PC-3 (cell line): ENCODE data around the gene CCDC171. TPM values are rescaled to one million over a fixed set of nuclear protein-coding genes. Genes with fewer than 3 reads are reported as not detected.

Source experiments
- ATAC-seq: fragments of 200-7000 bp; cut with Tn5 transposase; 2 replicates; pipeline ENCODE4 v1.9.1; 2020; ENCODE audit warnings: mild to moderate bottlenecking, moderate library complexity
- BruUV-seq: library from RNA; stranded (reverse); fragments of 400-500 nt; replicated peaks from 2 replicates; lab custom pipeline; 2021; lab: Mats Ljungman, UMichigan
- CTCF ChIA-PET: fragments of 300-600 bp; sonication (Branson Sonifier 250); formaldehyde crosslinking; loops from one replicate; lab custom pipeline; 2022; ENCODE audit warnings: antibody characterized with exemption; lab: Charles Lee
- POLR2A ChIA-PET: fragments of 300-600 bp; sonication (Branson Sonifier 250); formaldehyde crosslinking; loops from one replicate; lab custom pipeline; 2022; ENCODE audit warnings: antibody characterized with exemption; ENCODE audit not compliant: unreplicated experiment; lab: Charles Lee
- DNase-seq: peaks from one replicate; pipeline ENCODE4 v3.0.0-alpha.2; 2015
- H2AFZ ChIP-seq: fragments of 300-600 bp; sonication (generic); 2 replicates; pipeline ENCODE4 v1.6.0; 2016; ENCODE audit warnings: antibody characterized with exemption, low read length
- H3F3A ChIP-seq: fragments of 300-600 bp; sonication (generic); one replicate; pipeline ENCODE4 v1.6.0; 2017; ENCODE audit warnings: antibody characterized with exemption, low read length, control low read depth, mild to moderate bottlenecking; ENCODE audit not compliant: unreplicated experiment
- H3K27ac ChIP-seq: fragments of 300-600 bp; sonication (generic); 2 replicates; pipeline ENCODE4 v1.5.1; 2016; ENCODE audit warnings: mild to moderate bottlenecking, low read length
- H3K27me3 ChIP-seq: fragments of 300-600 bp; sonication (generic); 2 replicates; pipeline ENCODE4 v1.6.1; 2016; ENCODE audit warnings: low read length, mixed read lengths
- H3K36me3 ChIP-seq: fragments of 300-600 bp; sonication (generic); 2 replicates; pipeline ENCODE4 v1.6.1; 2016; ENCODE audit warnings: low read depth, mixed run types, low read length, mixed read lengths
- H3K4me1 ChIP-seq: fragments of 300-600 bp; sonication (generic); 2 replicates; pipeline ENCODE4 v1.5.1; 2016; ENCODE audit warnings: low read length; ENCODE audit not compliant: insufficient read depth
- H3K4me2 ChIP-seq: fragments of 300-600 bp; sonication (generic); 2 replicates; pipeline ENCODE4 v1.6.0; 2016; ENCODE audit warnings: low read length
- H3K4me3 ChIP-seq: fragments of 300-600 bp; sonication (generic); 2 replicates; pipeline ENCODE4 v1.5.1; 2016; ENCODE audit warnings: mild to moderate bottlenecking, low read length, mixed read lengths
- H3K79me2 ChIP-seq: fragments of 300-600 bp; sonication (generic); 2 replicates; pipeline ENCODE4 v1.6.1; 2017; ENCODE audit warnings: low read length, mixed read lengths
- H3K9ac ChIP-seq: fragments of 300-600 bp; sonication (generic); 2 replicates; pipeline ENCODE4 v1.6.0; 2016; ENCODE audit warnings: mild to moderate bottlenecking, low read length
- H3K9me2 ChIP-seq: fragments of 300-600 bp; sonication (generic); replicated peaks from 2 replicates; pipeline ENCODE4 v1.6.1; 2016; ENCODE audit warnings: mixed run types, low read length, mixed read lengths
- H3K9me3 ChIP-seq: fragments of 300-600 bp; sonication (generic); 2 replicates; pipeline ENCODE4 v1.6.1; 2016; ENCODE audit warnings: low read length, mixed read lengths
- H4K20me1 ChIP-seq: fragments of 300-600 bp; sonication (generic); 2 replicates; pipeline ENCODE4 v1.6.1; 2016; ENCODE audit warnings: low read length, mixed read lengths
- EZH2 ChIP-seq: fragments of 300-600 bp; sonication (generic); IDR thresholded peaks from one replicate; pipeline ENCODE4 v1.6.1; 2017; ENCODE audit warnings: antibody characterized with exemption, mild to moderate bottlenecking, low read length; ENCODE audit not compliant: unreplicated experiment
- EZH2phosphoT487 ChIP-seq: fragments of 300-600 bp; sonication (generic); IDR thresholded peaks from 2 replicates; pipeline ENCODE4 v1.6.1; 2018; ENCODE audit warnings: mild to moderate bottlenecking, antibody characterized with exemption, low read length, borderline replicate concordance
- intact Hi-C: fragments of 100-400 bp; cut with micrococcal nuclease; formaldehyde crosslinking; loops from 2 replicates; pipeline ENCODE4 v1.9.0; 2023
- total RNA-seq: library from RNA; depleted of rRNA; stranded (reverse); fragments of >200 nt; gene quantifications from 2 replicates; pipeline ENCODE4 v1.2.3, GENCODE V29; 2014
- TF ChIP-seq, protein P1 (sequence below): fragments of 300-600 bp; sonication (generic); conservative IDR thresholded peaks from 2 replicates; pipeline ENCODE4 v1.5.1; 2017; ENCODE audit warnings: antibody characterized with exemption, low read depth, mild to moderate bottlenecking, low read length

The CCDC171 gene
- total RNA-seq, 1 experiment from 2014 or later, result 2.7 TPM

DNA sequence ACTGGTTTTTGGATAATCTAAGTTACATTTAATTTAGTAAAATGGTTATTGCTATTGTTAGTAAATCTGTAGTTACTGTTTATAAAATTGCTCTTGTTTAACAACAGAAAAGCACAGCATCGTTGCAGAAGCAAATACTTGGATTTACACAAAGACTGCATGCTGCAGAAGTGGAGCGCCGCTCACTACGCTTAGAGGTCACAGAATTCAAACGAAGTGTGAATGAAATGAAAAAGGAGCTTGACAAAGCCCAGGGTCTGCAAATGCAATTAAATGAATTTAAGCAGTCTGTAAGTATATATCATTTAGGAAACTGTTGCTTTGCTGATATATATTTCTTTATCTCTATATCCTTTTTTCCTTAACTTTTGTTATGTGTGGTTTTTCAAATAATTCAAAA is 226.0 kb downstream of the CCDC171 start:
- intact Hi-C loops, result no loop called here
- Histone ChIP-seq H3K36me3 (no peaks in the 10 kb centered on the region), H3K9me2 (no peaks in the 10 kb centered on the region), H3K9me3 (no peaks in the 10 kb centered on the region), H3K4me2 (no peak overlapping the region), H3K4me3 (no peak overlapping the region), H3K27me3 (no peaks in the 10 kb centered on the region), H3F3A (no peaks in the 10 kb centered on the region), H3K9ac (no peak overlapping the region), H3K79me2 (no peaks in the 10 kb centered on the region), H4K20me1 (no peaks in the 10 kb centered on the region), H3K4me1 (no peaks in the 10 kb centered on the region), H3K27ac (no peak overlapping the region), H2AFZ (no peak overlapping the region)
- DNase-seq (no peak), ATAC-seq (no peak)
- ChIA-PET CTCF (no interaction called here), POLR2A (no interaction called here)
- TF ChIP-seq, protein P1, sequence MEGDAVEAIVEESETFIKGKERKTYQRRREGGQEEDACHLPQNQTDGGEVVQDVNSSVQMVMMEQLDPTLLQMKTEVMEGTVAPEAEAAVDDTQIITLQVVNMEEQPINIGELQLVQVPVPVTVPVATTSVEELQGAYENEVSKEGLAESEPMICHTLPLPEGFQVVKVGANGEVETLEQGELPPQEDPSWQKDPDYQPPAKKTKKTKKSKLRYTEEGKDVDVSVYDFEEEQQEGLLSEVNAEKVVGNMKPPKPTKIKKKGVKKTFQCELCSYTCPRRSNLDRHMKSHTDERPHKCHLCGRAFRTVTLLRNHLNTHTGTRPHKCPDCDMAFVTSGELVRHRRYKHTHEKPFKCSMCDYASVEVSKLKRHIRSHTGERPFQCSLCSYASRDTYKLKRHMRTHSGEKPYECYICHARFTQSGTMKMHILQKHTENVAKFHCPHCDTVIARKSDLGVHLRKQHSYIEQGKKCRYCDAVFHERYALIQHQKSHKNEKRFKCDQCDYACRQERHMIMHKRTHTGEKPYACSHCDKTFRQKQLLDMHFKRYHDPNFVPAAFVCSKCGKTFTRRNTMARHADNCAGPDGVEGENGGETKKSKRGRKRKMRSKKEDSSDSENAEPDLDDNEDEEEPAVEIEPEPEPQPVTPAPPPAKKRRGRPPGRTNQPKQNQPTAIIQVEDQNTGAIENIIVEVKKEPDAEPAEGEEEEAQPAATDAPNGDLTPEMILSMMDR, result no peak
- TF ChIP-seq EZH2phosphoT487, result no peak
- TF ChIP-seq EZH2, result no peak
- BruUV-seq, result no TSS peak

DNA sequence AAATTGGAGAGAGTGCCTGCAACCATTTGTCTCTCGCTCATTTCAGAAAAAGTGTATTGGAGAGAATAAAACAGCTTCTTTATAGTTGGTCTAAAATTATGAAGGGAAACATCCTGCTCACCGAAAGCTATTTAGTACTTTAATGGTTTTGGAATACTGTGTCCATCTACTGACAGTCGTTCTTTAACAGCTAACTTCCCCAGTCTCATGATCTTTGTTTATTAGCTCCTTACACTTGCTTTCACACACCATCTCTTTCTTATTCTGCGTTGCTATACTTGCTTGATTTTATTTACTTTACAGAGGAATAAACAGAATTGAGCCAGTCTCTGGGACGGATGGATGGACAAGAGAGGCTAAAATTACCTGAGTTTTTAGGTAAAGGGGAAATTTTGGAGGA is 229.3 kb downstream of the CCDC171 start:
- Histone ChIP-seq H3F3A (no peaks in the 10 kb centered on the region), H3K9me2 (no peaks in the 10 kb centered on the region), H3K36me3 (no peaks in the 10 kb centered on the region), H2AFZ (no peak overlapping the region), H3K27ac (no peak overlapping the region), H3K4me1 (no peaks in the 10 kb centered on the region), H3K9ac (no peak overlapping the region), H3K79me2 (no peaks in the 10 kb centered on the region), H3K4me2 (no peak overlapping the region), H3K4me3 (no peak overlapping the region), H3K9me3 (no peaks in the 10 kb centered on the region), H3K27me3 (no peaks in the 10 kb centered on the region), H4K20me1 (no peaks in the 10 kb centered on the region)
- DNase-seq (no peak), ATAC-seq (no peak)
- intact Hi-C loops, result no loop called here
- TF ChIP-seq EZH2 (no peak), EZH2phosphoT487 (no peak)
- TF ChIP-seq, protein P1, result no peak
- CTCF ChIA-PET, result no interaction called here
- POLR2A ChIA-PET, result no interaction called here
- no TSS peak for BruUV-seq

DNA sequence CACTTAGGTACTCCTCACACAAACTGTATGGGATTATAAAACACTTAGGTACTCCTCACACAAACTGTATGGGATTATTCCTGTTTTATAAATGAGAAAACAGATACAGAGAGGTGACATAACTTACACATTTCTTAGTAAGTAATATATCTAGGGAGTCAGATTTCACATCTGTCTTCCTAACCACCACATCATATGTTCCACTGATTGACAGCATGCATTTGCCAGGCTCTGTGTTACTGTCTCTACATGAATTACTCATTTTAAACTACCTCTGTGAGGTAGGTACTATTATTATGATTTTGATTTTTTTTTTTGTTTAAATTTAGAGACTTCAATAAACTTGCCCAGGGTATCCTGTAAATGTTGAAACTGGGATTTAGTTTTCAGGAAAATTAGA is 232.7 kb downstream of the CCDC171 start:
- TF ChIP-seq EZH2 (no peak), EZH2phosphoT487 (no peak)
- TF ChIP-seq, protein P1, result no peak
- no peak overlapping the region for H3K27ac ChIP-seq
- CTCF ChIA-PET, result no interaction called here
- H3K4me2 ChIP-seq, result no peak overlapping the region
- H3K36me3 ChIP-seq, result no peaks in the 10 kb centered on the region
- no peaks in the 10 kb centered on the region for H4K20me1 ChIP-seq
- no peaks in the 10 kb centered on the region for H3F3A ChIP-seq
- DNase-seq (no peak), ATAC-seq (no peak)
- H3K9me2 ChIP-seq, result no peaks in the 10 kb centered on the region
- H3K79me2 ChIP-seq, result no peaks in the 10 kb centered on the region
- intact Hi-C loops, result no loop called here
- H3K4me1 ChIP-seq, result no peaks in the 10 kb centered on the region
- H3K4me3 ChIP-seq, result no peak overlapping the region
- no peak overlapping the region for H2AFZ ChIP-seq
- no peaks in the 10 kb centered on the region for H3K9me3 ChIP-seq
- H3K9ac ChIP-seq, result no peak overlapping the region
- POLR2A ChIA-PET, result no interaction called here
- BruUV-seq, result no TSS peak
- no peaks in the 10 kb centered on the region for H3K27me3 ChIP-seq
